Thyroid gland (tissue), 4 donors: Measurements from ENCODE around the gene SND1. TPM values are rescaled to one million over a fixed set of nuclear protein-coding genes. Genes with fewer than 3 reads are reported as not detected.

Experiments
- DNase-seq, 2 donors: peaks; one replicate each; pipeline ENCODE4 v3.0.0-alpha.2; 2019
- H3K27ac ChIP-seq, 3 donors: fragments of 200-600 bp; sonication (generic); 1 replicate in 2 of 3; 2 replicates in 1 of 3; pipeline ENCODE4 v1.5.1; 2016 to 2019; ENCODE audit warnings: mild to moderate bottlenecking in 1 of 3, moderate library complexity in 1 of 3
- H3K27me3 ChIP-seq: fragments of 200-600 bp; sonication (generic); one replicate; pipeline ENCODE4 v1.5.1; 2019
- H3K36me3 ChIP-seq, 2 donors: fragments of 200-600 bp; sonication (generic); one replicate each; pipeline ENCODE4 v1.5.1; 2016 to 2019
- H3K4me1 ChIP-seq, 2 donors: fragments of 200-600 bp; sonication (generic); one replicate each; pipeline ENCODE4 v1.5.1; 2017 to 2019
- H3K4me3 ChIP-seq, 3 donors: fragments of 200-600 bp; sonication (generic); replicated peaks in 1 of 3; 1 replicate in 2 of 3; 2 replicates in 1 of 3; pipeline ENCODE4 v1.5.1; 2016; ENCODE audit warnings: mild to moderate bottlenecking in 1 of 3
- H3K9me3 ChIP-seq: fragments of 200-600 bp; sonication (generic); one replicate; pipeline ENCODE4 v1.5.1; 2017
- POLR2A ChIP-seq, 2 donors: fragments of 450-650 bp; IDR thresholded peaks; one replicate each; pipeline ENCODE4 v1.6.1; 2017; ENCODE audit warnings: antibody characterized with exemption in 2 of 2, mild to moderate bottlenecking in 2 of 2, moderate library complexity in 1 of 2
- WGBS, 2 donors: methylation state at CpG; one replicate each; pipeline ENCODE4 v1.1.5; 2017; 5-methylcytosine and 5-hydroxymethylcytosine counted together
- intact Hi-C: fragments of 100-400 bp; cut with DNase I; formaldehyde crosslinking; loops from one replicate; pipeline ENCODE4 v1.15.1; 2023
- total RNA-seq, 4 donors: library from RNA; depleted of rRNA; stranded (reverse); fragments of >200 nt; gene quantifications; one replicate each; pipeline ENCODE4 v1.2.3, GENCODE V29; 2016
- TF ChIP-seq, protein P1 (sequence below), 6 experiments: fragments of 200-600 bp in 3 of 6; fragments of 450-650 bp in 3 of 6; sonication (generic) in 3 of 6; IDR thresholded peaks; one replicate each; pipeline ENCODE4 v1.5.1; 2016 to 2019; ENCODE audit warnings: antibody characterized with exemption in 6 of 6, mild to moderate bottlenecking in 2 of 6, inconsistent platforms in 1 of 6, moderate library complexity in 1 of 6

The SND1 gene
- total RNA-seq, 4 donors from 2014 or later, result 126 to 167 (median 144) TPM

DNA sequence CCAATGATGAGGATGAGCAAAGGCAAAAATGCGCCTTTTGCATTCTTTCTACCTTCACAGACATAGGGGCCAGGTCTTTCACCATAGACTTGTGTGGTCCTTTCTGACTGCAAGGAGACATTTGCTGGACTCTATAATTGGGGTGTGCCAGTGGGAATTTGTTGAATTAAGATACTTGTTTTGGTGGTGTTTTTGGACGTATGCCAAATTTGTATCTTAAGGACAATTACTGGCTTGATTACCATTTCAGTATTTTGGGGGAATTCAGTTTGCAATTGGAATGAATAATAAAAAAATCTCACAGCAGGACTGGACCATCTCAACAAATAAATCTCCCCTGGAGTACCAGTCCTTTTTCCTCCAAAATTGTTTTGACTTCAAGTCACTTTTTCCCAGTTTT is 47.9 kb downstream of the SND1 start:
- no peak for DNase-seq
- TF ChIP-seq, protein P1, sequence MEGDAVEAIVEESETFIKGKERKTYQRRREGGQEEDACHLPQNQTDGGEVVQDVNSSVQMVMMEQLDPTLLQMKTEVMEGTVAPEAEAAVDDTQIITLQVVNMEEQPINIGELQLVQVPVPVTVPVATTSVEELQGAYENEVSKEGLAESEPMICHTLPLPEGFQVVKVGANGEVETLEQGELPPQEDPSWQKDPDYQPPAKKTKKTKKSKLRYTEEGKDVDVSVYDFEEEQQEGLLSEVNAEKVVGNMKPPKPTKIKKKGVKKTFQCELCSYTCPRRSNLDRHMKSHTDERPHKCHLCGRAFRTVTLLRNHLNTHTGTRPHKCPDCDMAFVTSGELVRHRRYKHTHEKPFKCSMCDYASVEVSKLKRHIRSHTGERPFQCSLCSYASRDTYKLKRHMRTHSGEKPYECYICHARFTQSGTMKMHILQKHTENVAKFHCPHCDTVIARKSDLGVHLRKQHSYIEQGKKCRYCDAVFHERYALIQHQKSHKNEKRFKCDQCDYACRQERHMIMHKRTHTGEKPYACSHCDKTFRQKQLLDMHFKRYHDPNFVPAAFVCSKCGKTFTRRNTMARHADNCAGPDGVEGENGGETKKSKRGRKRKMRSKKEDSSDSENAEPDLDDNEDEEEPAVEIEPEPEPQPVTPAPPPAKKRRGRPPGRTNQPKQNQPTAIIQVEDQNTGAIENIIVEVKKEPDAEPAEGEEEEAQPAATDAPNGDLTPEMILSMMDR (IDR thresholded peaks at IDR 0.05), result no peak
- no peak for TF ChIP-seq POLR2A (IDR thresholded peaks at IDR 0.05)
- intact Hi-C loops, result no loop called here
- Histone ChIP-seq H3K27me3 (no peaks in the 10 kb centered on the region), H3K9me3 (no peaks in the 10 kb centered on the region), H3K36me3 (peaks cover 30 to 35% of the 10 kb centered on the region in 2 donors), H3K4me1 (no peaks in the 10 kb centered on the region), H3K4me3 (no peak overlapping the region), H3K27ac (no peak overlapping the region)
- WGBS, 2 donors, result 63 to 85% methylated on average over 2 of the region's 2 CpGs

DNA sequence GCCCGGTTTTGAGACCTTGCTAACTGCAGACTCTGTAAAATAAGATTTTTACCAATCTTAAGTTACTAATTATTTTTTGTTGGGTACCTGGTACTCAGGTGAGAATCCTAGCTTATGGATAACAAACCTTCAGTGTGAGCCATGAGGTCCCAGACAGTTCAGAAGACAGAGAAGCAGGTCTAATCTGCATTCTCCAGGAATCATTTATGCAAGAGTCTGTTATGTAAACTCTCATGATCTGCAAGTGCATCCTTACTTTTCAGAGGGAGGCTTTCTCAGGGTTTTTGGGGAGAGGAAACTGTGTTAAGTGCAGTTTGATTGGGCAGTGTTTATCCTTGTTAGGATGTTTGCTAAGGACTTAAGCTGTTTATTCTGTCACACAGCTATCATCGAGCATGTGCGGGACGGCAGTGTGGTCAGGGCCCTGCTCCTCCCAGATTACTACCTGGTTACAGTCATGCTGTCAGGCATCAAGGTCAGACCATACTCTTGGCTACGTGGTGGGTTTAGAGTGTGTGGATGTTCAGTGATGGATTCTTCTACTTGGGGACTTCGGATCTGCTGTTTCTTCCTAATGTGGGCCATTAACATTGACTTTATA is 50.2 kb downstream of the SND1 start:
- Histone ChIP-seq H3K36me3 (peaks cover 35 to 38% of the 10 kb centered on the region in 2 donors), H3K4me1 (no peaks in the 10 kb centered on the region), H3K4me3 (no peak overlapping the region), H3K27me3 (no peaks in the 10 kb centered on the region), H3K9me3 (no peaks in the 10 kb centered on the region), H3K27ac (no peak overlapping the region)
- intact Hi-C loops, result no loop called here
- no peak for TF ChIP-seq POLR2A (IDR thresholded peaks at IDR 0.05)
- TF ChIP-seq, protein P1 (IDR thresholded peaks at IDR 0.05), result no peak
- 91 to 93% methylated on average over 6 of the region's 6 CpGs for WGBS, 2 donors
- DNase-seq, result no peak

DNA sequence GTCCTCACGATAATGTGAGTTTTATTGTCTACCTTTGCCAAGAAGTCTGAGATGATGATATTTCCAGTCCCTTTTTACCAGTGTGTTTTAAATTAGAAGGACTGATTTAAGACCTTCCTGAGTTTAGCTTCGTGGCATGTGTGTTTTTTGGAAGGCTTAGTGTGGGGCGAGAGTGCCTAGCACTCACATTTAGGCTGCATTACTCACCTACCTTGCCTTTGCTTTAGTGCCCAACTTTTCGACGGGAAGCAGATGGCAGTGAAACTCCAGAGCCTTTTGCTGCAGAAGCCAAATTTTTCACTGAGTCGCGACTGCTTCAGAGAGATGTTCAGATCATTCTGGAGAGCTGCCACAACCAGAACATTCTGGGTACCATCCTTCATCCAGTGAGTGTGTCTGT is 50.9 kb downstream of the SND1 start:
- H3K36me3 ChIP-seq, result peaks cover 35 to 38% of the 10 kb centered on the region in 2 donors
- no peak for DNase-seq
- intact Hi-C loops, result no loop called here
- 92 to 94% methylated on average over 7 of the region's 7 CpGs for whole genome bisulfite sequencing, 2 donors
- no peaks in the 10 kb centered on the region for H3K9me3 ChIP-seq
- H3K4me3 ChIP-seq, result no peak overlapping the region
- H3K4me1 ChIP-seq, result no peaks in the 10 kb centered on the region
- no peak overlapping the region for H3K27ac ChIP-seq
- TF ChIP-seq POLR2A (IDR thresholded peaks at IDR 0.05), result no peak
- TF ChIP-seq, protein P1 (IDR thresholded peaks at IDR 0.05), result no peak
- no peaks in the 10 kb centered on the region for H3K27me3 ChIP-seq

DNA sequence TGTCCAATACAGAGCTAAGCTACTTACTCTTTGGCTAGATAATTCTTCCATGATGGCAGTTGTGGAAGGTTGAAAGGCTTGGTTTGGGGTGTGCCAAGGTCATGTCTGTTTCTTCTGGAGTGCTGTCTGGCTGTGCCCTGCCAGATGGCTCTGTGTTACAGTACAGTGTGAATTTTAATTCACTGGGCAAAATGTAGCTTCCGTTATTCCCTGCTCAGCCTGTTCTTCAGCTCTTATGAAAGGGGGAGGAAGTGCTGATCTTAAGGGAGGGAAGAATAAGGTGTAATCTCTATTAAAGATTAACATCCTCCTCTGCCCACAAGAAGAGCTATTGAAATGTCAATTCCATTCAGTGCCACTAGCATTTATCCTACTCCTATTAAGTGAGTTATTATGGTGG is 52.2 kb downstream of the SND1 start:
- H3K27me3 ChIP-seq, result no peaks in the 10 kb centered on the region
- no peak for TF ChIP-seq POLR2A (IDR thresholded peaks at IDR 0.05)
- TF ChIP-seq, protein P1 (IDR thresholded peaks at IDR 0.05), result no peak
- H3K4me1 ChIP-seq, result peaks cover 0 to 5% of the 10 kb centered on the region in 2 donors
- H3K27ac ChIP-seq, result no peak overlapping the region
- WGBS, 2 donors, result 85 to 90% methylated on average over 1 of the region's 1 CpG
- no peak overlapping the region for H3K4me3 ChIP-seq
- peaks cover 35 to 38% of the 10 kb centered on the region in 2 donors for H3K36me3 ChIP-seq
- no peak for DNase-seq
- H3K9me3 ChIP-seq, result no peaks in the 10 kb centered on the region
- intact Hi-C loops, result no loop called here

DNA sequence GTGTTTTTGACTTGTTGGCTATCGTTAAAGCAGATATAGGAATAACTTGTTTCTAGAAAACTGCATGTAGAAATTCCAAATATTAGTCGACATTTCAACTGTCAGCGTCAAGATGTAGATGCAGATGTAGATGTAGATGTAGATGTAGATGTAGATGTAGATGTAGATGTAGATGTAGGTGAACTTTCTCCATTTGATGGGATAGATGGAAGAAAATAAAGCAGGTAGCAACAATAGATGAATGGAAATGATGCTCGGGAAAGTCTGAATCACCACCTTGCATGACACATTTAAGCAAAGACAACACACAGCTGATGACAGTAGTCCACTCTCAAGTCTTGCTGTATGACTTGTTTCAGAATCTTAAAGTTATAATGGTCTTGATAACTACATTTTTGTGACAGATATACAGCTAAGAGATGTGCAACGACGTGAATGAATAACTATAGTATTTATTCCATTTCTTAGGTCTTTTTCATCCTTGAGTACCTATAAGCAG is 53.5 kb downstream of the SND1 start:
- Histone ChIP-seq H3K27ac (no peak overlapping the region), H3K36me3 (peaks cover 35 to 38% of the 10 kb centered on the region in 2 donors), H3K4me1 (peaks cover 0 to 5% of the 10 kb centered on the region in 2 donors), H3K27me3 (no peaks in the 10 kb centered on the region), H3K4me3 (no peak overlapping the region), H3K9me3 (no peaks in the 10 kb centered on the region)
- no peak for DNase-seq
- TF ChIP-seq, protein P1 (IDR thresholded peaks at IDR 0.05), result no peak
- TF ChIP-seq POLR2A (IDR thresholded peaks at IDR 0.05), result no peak
- intact Hi-C loops, result no loop called here
- WGBS, 2 donors, result 94 to 98% methylated on average over 6 of the region's 6 CpGs
